ENCODE data around the gene OPRM1.

The OPRM1 gene

GRCh38 chr6:154243793-154244750 lies 205.0 kb downstream of the OPRM1 start:
- Histone ChIP-seq H3K27ac (ENCODE audit: low read length) (no peak overlapping the region), H3K27me3 (ENCODE audit: low read depth, low read length) (no peaks in the 10 kb centered on the region), H3K4me3 (ENCODE audit: low read depth in 1 of 2, low read length in 2 of 2) (no peak overlapping the region), H3K36me3 (ENCODE audit: control insufficient read depth in 1 of 2, insufficient read depth in 2 of 2, low read length in 2 of 2) (no peaks in the 10 kb centered on the region), H3K4me1 (ENCODE audit: control insufficient read depth in 1 of 2, insufficient read depth in 2 of 2, low read length in 2 of 2) (no peaks in the 10 kb centered on the region), H3K9me3 (ENCODE audit: control insufficient read depth in 1 of 2, low read length in 2 of 2) (no peaks in the 10 kb centered on the region)

- Histone ChIP-seq H3K9me3 (ENCODE audit: control insufficient read depth in 1 of 2, low read length in 2 of 2) (no peaks in the 10 kb centered on the region), H3K4me1 (ENCODE audit: control insufficient read depth in 1 of 2, insufficient read depth in 2 of 2, low read length in 2 of 2) (no peaks in the 10 kb centered on the region), H3K27me3 (ENCODE audit: low read depth, low read length) (no peaks in the 10 kb centered on the region), H3K36me3 (ENCODE audit: control insufficient read depth in 1 of 2, insufficient read depth in 2 of 2, low read length in 2 of 2) (no peaks in the 10 kb centered on the region), H3K4me3 (ENCODE audit: low read depth in 1 of 2, low read length in 2 of 2) (peak overlapping the region in 1 of 2 donors; percentile 30), H3K27ac (ENCODE audit: low read length) (peak overlapping the region; percentile 8)
Measured at GRCh38 chr6:154245506-154245905, 206.5 kb downstream of the OPRM1 start.

GRCh38 chr6:154246723-154247118 lies 207.7 kb downstream of the OPRM1 start:
- H3K4me3 ChIP-seq (ENCODE audit: low read depth in 1 of 2, low read length in 2 of 2) = peak overlapping the region in 1 of 2 donors; percentile 32
- peak overlapping the region; percentile 2 for H3K27ac ChIP-seq (ENCODE audit: low read length)
- no peaks in the 10 kb centered on the region for H3K9me3 ChIP-seq (ENCODE audit: control insufficient read depth in 1 of 2, low read length in 2 of 2)
- no peaks in the 10 kb centered on the region for H3K27me3 ChIP-seq (ENCODE audit: low read depth, low read length)
- no peaks in the 10 kb centered on the region for H3K36me3 ChIP-seq (ENCODE audit: control insufficient read depth in 1 of 2, insufficient read depth in 2 of 2, low read length in 2 of 2)
- no peaks in the 10 kb centered on the region for H3K4me1 ChIP-seq (ENCODE audit: control insufficient read depth in 1 of 2, insufficient read depth in 2 of 2, low read length in 2 of 2)

- Histone ChIP-seq H3K36me3 (ENCODE audit: control insufficient read depth in 1 of 2, insufficient read depth in 2 of 2, low read length in 2 of 2) (no peaks in the 10 kb centered on the region), H3K27ac (ENCODE audit: low read length) (peak overlapping the region; percentile 2), H3K4me1 (ENCODE audit: control insufficient read depth in 1 of 2, insufficient read depth in 2 of 2, low read length in 2 of 2) (no peaks in the 10 kb centered on the region), H3K27me3 (ENCODE audit: low read depth, low read length) (no peaks in the 10 kb centered on the region), H3K4me3 (ENCODE audit: low read depth in 1 of 2, low read length in 2 of 2) (peak overlapping the region; percentile 17 to 32), H3K9me3 (ENCODE audit: control insufficient read depth in 1 of 2, low read length in 2 of 2) (no peaks in the 10 kb centered on the region)
Measured at GRCh38 chr6:154247119-154247861, 208.2 kb downstream of the OPRM1 start.

- peaks cover 0 to 3% of the 10 kb centered on the region in 2 donors for H3K4me1 ChIP-seq (ENCODE audit: control insufficient read depth in 1 of 2, insufficient read depth in 2 of 2, low read length in 2 of 2)
- no peaks in the 10 kb centered on the region for H3K9me3 ChIP-seq (ENCODE audit: control insufficient read depth in 1 of 2, low read length in 2 of 2)
- H3K27ac ChIP-seq (ENCODE audit: low read length) = peak overlapping the region; percentile 20
- H3K4me3 ChIP-seq (ENCODE audit: low read depth in 1 of 2, low read length in 2 of 2) = peak overlapping the region in 1 of 2 donors; percentile 5
- H3K36me3 ChIP-seq (ENCODE audit: control insufficient read depth in 1 of 2, insufficient read depth in 2 of 2, low read length in 2 of 2) = no peaks in the 10 kb centered on the region
- no peaks in the 10 kb centered on the region for H3K27me3 ChIP-seq (ENCODE audit: low read depth, low read length)
Measured at GRCh38 chr6:154249499-154250298, 210.7 kb downstream of the OPRM1 start.

GRCh38 chr6:154251116-154251515 lies 212.1 kb downstream of the OPRM1 start:
- Histone ChIP-seq H3K27me3 (ENCODE audit: low read depth, low read length) (no peaks in the 10 kb centered on the region), H3K4me1 (ENCODE audit: control insufficient read depth in 1 of 2, insufficient read depth in 2 of 2, low read length in 2 of 2) (peaks cover 0 to 3% of the 10 kb centered on the region in 2 donors), H3K27ac (ENCODE audit: low read length) (no peak overlapping the region), H3K9me3 (ENCODE audit: control insufficient read depth in 1 of 2, low read length in 2 of 2) (peaks cover 0 to 2% of the 10 kb centered on the region in 2 donors), H3K4me3 (ENCODE audit: low read depth in 1 of 2, low read length in 2 of 2) (no peak overlapping the region), H3K36me3 (ENCODE audit: control insufficient read depth in 1 of 2, insufficient read depth in 2 of 2, low read length in 2 of 2) (no peaks in the 10 kb centered on the region)

GRCh38 chr6:154252678-154253077 lies 213.6 kb downstream of the OPRM1 start:
- H3K4me3 ChIP-seq (ENCODE audit: low read depth in 1 of 2, low read length in 2 of 2) = no peak overlapping the region
- H3K36me3 ChIP-seq (ENCODE audit: control insufficient read depth in 1 of 2, insufficient read depth in 2 of 2, low read length in 2 of 2) = no peaks in the 10 kb centered on the region
- no peak overlapping the region for H3K27ac ChIP-seq (ENCODE audit: low read length)
- no peaks in the 10 kb centered on the region for H3K27me3 ChIP-seq (ENCODE audit: low read depth, low read length)
- peaks cover 0 to 3% of the 10 kb centered on the region in 2 donors for H3K4me1 ChIP-seq (ENCODE audit: control insufficient read depth in 1 of 2, insufficient read depth in 2 of 2, low read length in 2 of 2)
- H3K9me3 ChIP-seq (ENCODE audit: control insufficient read depth in 1 of 2, low read length in 2 of 2) = peaks cover 0 to 3% of the 10 kb centered on the region in 2 donors

GRCh38 chr6:154257067-154257466 lies 218.0 kb downstream of the OPRM1 start:
- H3K4me3 ChIP-seq (ENCODE audit: low read depth in 1 of 2, low read length in 2 of 2) = no peak overlapping the region
- H3K27ac ChIP-seq (ENCODE audit: low read length) = no peak overlapping the region
- peaks cover 0 to 3% of the 10 kb centered on the region in 2 donors for H3K4me1 ChIP-seq (ENCODE audit: control insufficient read depth in 1 of 2, insufficient read depth in 2 of 2, low read length in 2 of 2)
- H3K9me3 ChIP-seq (ENCODE audit: control insufficient read depth in 1 of 2, low read length in 2 of 2) = peaks cover 0 to 3% of the 10 kb centered on the region in 2 donors
- H3K27me3 ChIP-seq (ENCODE audit: low read depth, low read length) = no peaks in the 10 kb centered on the region
- H3K36me3 ChIP-seq (ENCODE audit: control insufficient read depth in 1 of 2, insufficient read depth in 2 of 2, low read length in 2 of 2) = no peaks in the 10 kb centered on the region

- H3K9me3 ChIP-seq (ENCODE audit: control insufficient read depth in 1 of 2, low read length in 2 of 2) = peaks cover 0 to 3% of the 10 kb centered on the region in 2 donors
- no peaks in the 10 kb centered on the region for H3K27me3 ChIP-seq (ENCODE audit: low read depth, low read length)
- no peaks in the 10 kb centered on the region for H3K4me1 ChIP-seq (ENCODE audit: control insufficient read depth in 1 of 2, insufficient read depth in 2 of 2, low read length in 2 of 2)
- no peaks in the 10 kb centered on the region for H3K36me3 ChIP-seq (ENCODE audit: control insufficient read depth in 1 of 2, insufficient read depth in 2 of 2, low read length in 2 of 2)
- H3K4me3 ChIP-seq (ENCODE audit: low read depth in 1 of 2, low read length in 2 of 2) = no peak overlapping the region
- no peak overlapping the region for H3K27ac ChIP-seq (ENCODE audit: low read length)
Measured at GRCh38 chr6:154258064-154258757, 219.2 kb downstream of the OPRM1 start.

- H3K36me3 ChIP-seq (ENCODE audit: control insufficient read depth in 1 of 2, insufficient read depth in 2 of 2, low read length in 2 of 2) = no peaks in the 10 kb centered on the region
- H3K9me3 ChIP-seq (ENCODE audit: control insufficient read depth in 1 of 2, low read length in 2 of 2) = no peaks in the 10 kb centered on the region
Measured at GRCh38 chr6:154261688-154262397, 222.8 kb downstream of the OPRM1 start.

More at GRCh38 chr6:154261688-154262397, 222.8 kb downstream of the OPRM1 start:
- H3K4me1 ChIP-seq (ENCODE audit: control insufficient read depth in 1 of 2, insufficient read depth in 2 of 2, low read length in 2 of 2) = no peaks in the 10 kb centered on the region
- no peak overlapping the region for H3K4me3 ChIP-seq (ENCODE audit: low read depth in 1 of 2, low read length in 2 of 2)
- no peak overlapping the region for H3K27ac ChIP-seq (ENCODE audit: low read length)
- H3K27me3 ChIP-seq (ENCODE audit: low read depth, low read length) = no peaks in the 10 kb centered on the region

Data from muscle layer of duodenum (tissue), 2 donors.